ENCODE data around the gene TIMM22. TPM values are rescaled to one million over a fixed set of nuclear protein-coding genes. Genes with fewer than 3 reads are reported as not detected.
A peak's percentile ranks its signal among the peaks of the same experiment; 100 is the strongest.

TIMM22 gene
- total and polyA plus RNA-seq, 2 of the 13 experiments (the other 11 are each of a cell fraction or from before 2014, with no cell fraction given) = 6.2 to 15.5 TPM

DNA sequence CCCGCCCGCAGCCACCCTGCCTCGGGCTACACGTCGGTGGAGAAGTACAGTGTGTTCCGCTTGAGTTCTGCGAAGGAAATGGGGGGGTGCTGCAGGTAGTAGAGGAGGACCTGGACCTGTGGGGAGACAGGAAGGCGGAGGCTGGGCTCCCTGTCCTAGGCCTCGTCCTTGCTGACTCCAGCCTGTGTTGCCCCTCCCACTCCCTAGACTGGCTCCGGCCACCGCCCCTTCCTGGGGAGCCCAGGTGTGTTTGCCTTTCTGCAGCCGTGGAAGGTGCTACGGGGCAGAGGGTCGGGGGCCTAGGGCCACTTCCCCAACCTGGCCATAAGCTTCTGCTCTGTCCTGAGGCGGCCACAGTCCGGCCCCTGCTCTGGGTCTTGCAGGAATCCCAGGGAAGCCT is 9.1 kb downstream of the TIMM22 start:
- 95% methylated on average over 7 of the region's 16 CpGs for WGBS (ENCODE audit: low lambda C conversion rate)
- Histone ChIP-seq H3K27me3 (ENCODE audit: control insufficient read depth in 1 of 2, insufficient read depth in 2 of 2, low read length in 2 of 2) (no peaks in the 10 kb centered on the region), H2AFZ (ENCODE audit: low read length) (no peak overlapping the region), H3K27ac (ENCODE audit: extremely low read length, insufficient read depth, low read length) (no peak overlapping the region), H3K9ac (ENCODE audit: insufficient read depth, low read depth, low read length) (no peak overlapping the region), H3K9me3 (ENCODE audit: low read length) (no peaks in the 10 kb centered on the region), H3K79me2 (ENCODE audit: insufficient read depth, low read length) (no peaks in the 10 kb centered on the region), H3K4me3 (replicated peaks in 1 of 3; ENCODE audit: insufficient read depth in 1 of 3, low read depth in 2 of 3, low read length in 3 of 3) (no peak overlapping the region), H3K4me2 (ENCODE audit: low read depth, low read length) (no peak overlapping the region), H3K4me1 (ENCODE audit: insufficient read depth, low read length) (peaks cover 15% of the 10 kb centered on the region), H4K20me1 (ENCODE audit: insufficient read depth, low read length) (no peaks in the 10 kb centered on the region), H3K36me3 (replicated peaks in 1 of 2; ENCODE audit: control insufficient read depth in 1 of 2, insufficient read depth in 2 of 2, low read length in 2 of 2) (peaks cover 7 to 10% of the 10 kb centered on the region in 2 experiments)
- intact Hi-C loops (cut with micrococcal nuclease; ENCODE audit: unreplicated experiment) = no loop called here
- TF ChIP-seq ZNF484 (CRISPR knock-in tag; IDR thresholded peaks at IDR 0.05; ENCODE audit: borderline replicate concordance, low read depth) = no peak
- TF ChIP-seq, protein P1, sequence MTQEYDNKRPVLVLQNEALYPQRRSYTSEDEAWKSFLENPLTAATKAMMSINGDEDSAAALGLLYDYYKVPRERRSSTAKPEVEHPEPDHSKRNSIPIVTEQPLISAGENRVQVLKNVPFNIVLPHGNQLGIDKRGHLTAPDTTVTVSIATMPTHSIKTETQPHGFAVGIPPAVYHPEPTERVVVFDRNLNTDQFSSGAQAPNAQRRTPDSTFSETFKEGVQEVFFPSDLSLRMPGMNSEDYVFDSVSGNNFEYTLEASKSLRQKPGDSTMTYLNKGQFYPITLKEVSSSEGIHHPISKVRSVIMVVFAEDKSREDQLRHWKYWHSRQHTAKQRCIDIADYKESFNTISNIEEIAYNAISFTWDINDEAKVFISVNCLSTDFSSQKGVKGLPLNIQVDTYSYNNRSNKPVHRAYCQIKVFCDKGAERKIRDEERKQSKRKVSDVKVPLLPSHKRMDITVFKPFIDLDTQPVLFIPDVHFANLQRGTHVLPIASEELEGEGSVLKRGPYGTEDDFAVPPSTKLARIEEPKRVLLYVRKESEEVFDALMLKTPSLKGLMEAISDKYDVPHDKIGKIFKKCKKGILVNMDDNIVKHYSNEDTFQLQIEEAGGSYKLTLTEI (CRISPR knock-in tag; conservative IDR thresholded peaks at IDR 0.05) = no peak
- 0 out of 2 replicates have a peak, but pooled peaks have one; percentile 20 for TF ChIP-seq ZBTB38 (CRISPR knock-in tag; IDR thresholded peaks at IDR 0.05)
- TF ChIP-seq, protein P2, sequence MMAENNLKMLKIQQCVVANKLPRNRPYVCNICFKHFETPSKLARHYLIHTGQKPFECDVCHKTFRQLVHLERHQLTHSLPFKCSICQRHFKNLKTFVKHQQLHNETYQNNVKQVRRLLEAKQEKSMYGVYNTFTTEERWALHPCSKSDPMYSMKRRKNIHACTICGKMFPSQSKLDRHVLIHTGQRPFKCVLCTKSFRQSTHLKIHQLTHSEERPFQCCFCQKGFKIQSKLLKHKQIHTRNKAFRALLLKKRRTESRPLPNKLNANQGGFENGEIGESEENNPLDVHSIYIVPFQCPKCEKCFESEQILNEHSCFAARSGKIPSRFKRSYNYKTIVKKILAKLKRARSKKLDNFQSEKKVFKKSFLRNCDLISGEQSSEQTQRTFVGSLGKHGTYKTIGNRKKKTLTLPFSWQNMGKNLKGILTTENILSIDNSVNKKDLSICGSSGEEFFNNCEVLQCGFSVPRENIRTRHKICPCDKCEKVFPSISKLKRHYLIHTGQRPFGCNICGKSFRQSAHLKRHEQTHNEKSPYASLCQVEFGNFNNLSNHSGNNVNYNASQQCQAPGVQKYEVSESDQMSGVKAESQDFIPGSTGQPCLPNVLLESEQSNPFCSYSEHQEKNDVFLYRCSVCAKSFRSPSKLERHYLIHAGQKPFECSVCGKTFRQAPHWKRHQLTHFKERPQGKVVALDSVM (CRISPR knock-in tag; IDR thresholded peaks at IDR 0.05) = 0 out of 2 replicates have a peak, but pooled peaks have one; percentile 28
- ChIA-PET POLR2A (no interaction called here), CTCF (ENCODE audit: low intra/inter-chr PET ratio, low total read pairs) (no interaction called here)
- in situ Hi-C loops (cut with HindIII; ENCODE audit: extremely low pct_ligation_motif_present, low pct_unique_long_range_greater_than_20kb) = no loop called here
- FAIRE-seq = no peak
- peak; percentile 18 for ATAC-seq
- no TSS peak for BruUV-seq (replicated peaks)
- no peak for DNase-seq (ENCODE audit: low spot score)
